ENCODE results near the gene GALNT18.
A peak's percentile ranks its signal among the peaks of the same experiment; 100 is the strongest.

Gene GALNT18

GRCh38 chr11:11624204-11624603 lies 2.4 kb upstream of the GALNT18 start:
- no peak for DNase-seq (ENCODE audit: low spot score)

- DNase-seq (ENCODE audit: low spot score) = no peak
Observed at GRCh38 chr11:11622772-11623171, 967 bp upstream of the GALNT18 start.

- no peak for DNase-seq (ENCODE audit: low spot score)
Observed at GRCh38 chr11:11622340-11622706, 518 bp upstream of the GALNT18 start.

- DNase-seq (ENCODE audit: low spot score) = peak; percentile 78
Observed at GRCh38 chr11:11620921-11621572, 758 bp downstream of the GALNT18 start.

- DNase-seq (ENCODE audit: low spot score) = no peak
Observed at GRCh38 chr11:11620173-11620920, 1.5 kb downstream of the GALNT18 start.

GRCh38 chr11:11618973-11619435 lies 2.8 kb downstream of the GALNT18 start:
- no peak for DNase-seq (ENCODE audit: low spot score)

- no peak for DNase-seq (ENCODE audit: low spot score)
Observed at GRCh38 chr11:11615086-11615485, 6.7 kb downstream of the GALNT18 start.

GRCh38 chr11:11612439-11612838 lies 9.4 kb downstream of the GALNT18 start:
- DNase-seq (ENCODE audit: low spot score) = no peak

GRCh38 chr11:11611381-11611780 lies 10.4 kb downstream of the GALNT18 start:
- DNase-seq (ENCODE audit: low spot score) = no peak

GRCh38 chr11:11608783-11609232 lies 13.0 kb downstream of the GALNT18 start:
- no peak for DNase-seq (ENCODE audit: low spot score)

GRCh38 chr11:11607772-11608171 lies 14.0 kb downstream of the GALNT18 start:
- DNase-seq (ENCODE audit: low spot score) = no peak

- no peak for DNase-seq (ENCODE audit: low spot score)
Observed at GRCh38 chr11:11605821-11606450, 15.9 kb downstream of the GALNT18 start.

GRCh38 chr11:11605181-11605580 lies 16.6 kb downstream of the GALNT18 start:
- DNase-seq (ENCODE audit: low spot score) = no peak

- no peak for DNase-seq (ENCODE audit: low spot score)
Observed at GRCh38 chr11:11604370-11604990, 17.3 kb downstream of the GALNT18 start.

- DNase-seq (ENCODE audit: low spot score) = no peak
Observed at GRCh38 chr11:11602011-11602410, 19.8 kb downstream of the GALNT18 start.

GRCh38 chr11:11600288-11600687 lies 21.5 kb downstream of the GALNT18 start:
- DNase-seq (ENCODE audit: low spot score) = no peak

- DNase-seq (ENCODE audit: low spot score) = no peak
Observed at GRCh38 chr11:11598243-11598642, 23.6 kb downstream of the GALNT18 start.

- DNase-seq (ENCODE audit: low spot score) = no peak
Observed at GRCh38 chr11:11594162-11594561, 27.6 kb downstream of the GALNT18 start.

GRCh38 chr11:11592146-11592684 lies 29.6 kb downstream of the GALNT18 start:
- DNase-seq (ENCODE audit: low spot score) = no peak

- no peak for DNase-seq (ENCODE audit: low spot score)
Observed at GRCh38 chr11:11589437-11589836, 32.4 kb downstream of the GALNT18 start.

- DNase-seq (ENCODE audit: low spot score) = no peak
Observed at GRCh38 chr11:11588891-11589290, 32.9 kb downstream of the GALNT18 start.

GRCh38 chr11:11588243-11588642 lies 33.6 kb downstream of the GALNT18 start:
- DNase-seq (ENCODE audit: low spot score) = no peak
